GM19193 (cell line): ENCODE results near the gene TBC1D5.

Experiments used
- POLR2A ChIP-seq: IDR thresholded peaks from 4 replicates; pipeline ENCODE4 v1.6.1; 2011; ENCODE audit not compliant: insufficient read depth, insufficient read length; ENCODE audit errors: extremely low read depth

Gene TBC1D5

DNA sequence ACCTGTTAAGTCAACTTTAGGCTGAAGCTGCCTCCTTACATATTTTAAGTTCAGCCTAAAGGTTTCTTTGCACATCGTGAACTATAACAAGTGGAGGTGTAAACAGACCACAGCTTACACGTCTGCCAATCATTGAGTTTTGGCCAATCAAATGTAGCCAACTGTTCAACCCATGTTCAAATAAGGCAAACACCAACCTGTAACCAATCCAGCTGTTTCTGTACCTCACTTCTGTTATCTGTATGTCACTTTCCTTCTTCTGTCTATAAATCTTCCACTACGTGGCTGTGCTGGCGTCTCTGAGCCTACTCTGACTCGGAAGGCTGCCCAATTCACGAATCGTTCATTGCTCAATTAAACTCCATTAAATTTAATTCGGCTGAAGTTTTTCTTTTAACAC lies 356.0 kb downstream of the TBC1D5 start:
- no peak for TF ChIP-seq POLR2A

DNA sequence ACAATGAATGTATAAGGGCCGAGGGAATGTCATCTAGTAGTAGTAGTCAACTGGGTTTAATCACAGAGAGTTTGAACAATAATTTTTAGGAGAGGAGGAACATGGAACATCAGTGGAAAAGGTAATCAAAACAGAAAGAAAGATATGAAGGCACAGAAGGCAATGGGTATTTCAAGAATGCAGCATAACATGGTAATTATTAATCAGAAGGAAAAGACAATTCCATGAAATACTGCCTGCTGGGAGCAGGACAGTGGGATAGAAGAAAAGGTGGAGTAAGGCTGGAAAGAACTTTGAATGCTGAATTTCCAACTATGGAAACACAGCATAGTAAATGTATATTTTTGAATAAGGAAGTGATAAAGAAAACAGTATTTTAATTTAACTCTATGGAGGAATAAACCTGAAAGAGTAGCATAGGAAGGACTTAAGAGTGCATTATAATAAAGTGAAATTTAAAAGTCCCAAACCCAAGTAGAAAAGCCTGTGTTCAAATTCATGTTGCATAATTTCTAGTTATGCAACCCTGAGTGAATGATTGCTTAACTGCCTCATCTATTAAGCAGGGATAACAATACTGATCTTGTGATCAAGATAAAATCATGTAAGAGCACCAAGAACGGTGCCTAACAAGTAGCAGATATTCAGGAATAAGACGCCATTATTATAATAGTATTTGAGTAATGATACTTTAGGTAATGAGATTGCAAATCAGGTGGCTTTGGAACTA lies 357.7 kb downstream of the TBC1D5 start:
- no peak for TF ChIP-seq POLR2A

DNA sequence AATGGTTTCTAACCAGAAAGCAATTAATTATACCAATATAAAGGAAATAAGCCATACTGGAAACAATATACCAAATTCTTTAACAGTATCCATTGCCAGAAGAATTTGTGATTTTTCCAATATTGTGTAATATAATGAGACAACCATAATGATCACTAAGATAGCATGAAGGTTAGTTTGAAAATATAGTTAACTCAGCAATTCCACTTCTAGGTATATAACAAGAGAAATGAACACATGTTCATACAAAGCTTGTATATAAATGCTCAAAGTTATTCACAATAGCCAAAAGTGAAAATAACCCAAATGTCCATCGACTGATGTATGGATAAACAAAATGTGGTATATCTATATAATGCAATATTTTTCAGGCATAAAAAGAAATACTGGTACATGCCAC lies 369.1 kb downstream of the TBC1D5 start:
- TF ChIP-seq POLR2A = no peak

DNA sequence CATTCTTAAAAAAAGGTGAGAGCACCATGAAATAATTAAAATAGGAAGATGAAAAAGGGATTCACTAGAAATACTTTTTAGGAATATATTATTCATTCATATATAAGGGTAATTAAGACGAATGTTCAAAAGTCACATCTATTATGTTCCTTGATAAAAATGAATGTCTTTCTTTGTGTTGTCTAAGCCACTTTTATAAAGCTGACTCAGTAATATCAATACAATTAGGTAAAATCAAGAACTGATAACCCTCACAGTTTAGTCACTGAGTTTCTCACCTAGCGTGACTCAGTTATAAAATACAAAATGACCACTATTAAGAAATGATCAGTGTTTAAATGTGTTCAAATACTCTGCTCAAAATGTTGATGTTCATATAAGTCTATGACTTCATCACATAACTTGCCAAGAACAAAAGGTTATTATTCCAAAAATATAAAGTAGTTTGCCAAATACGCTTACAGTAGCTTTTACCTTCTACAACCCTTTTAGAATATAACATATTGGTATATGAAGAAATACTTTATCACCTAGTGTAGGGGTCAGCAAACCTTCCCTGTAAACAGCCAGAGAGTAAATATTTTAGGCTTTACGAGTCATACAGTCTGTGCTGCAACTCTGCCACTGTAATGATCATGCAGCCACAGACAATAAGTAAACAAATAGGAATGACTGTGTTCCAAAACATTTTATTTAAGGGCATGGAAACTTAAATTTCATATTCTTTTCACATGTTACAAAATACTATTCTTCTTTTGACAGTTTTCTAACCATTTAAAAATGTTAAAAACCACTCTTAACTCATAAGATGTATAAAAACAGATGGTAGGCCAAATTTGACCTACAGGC lies 369.8 kb downstream of the TBC1D5 start:
- TF ChIP-seq POLR2A = no peak

DNA sequence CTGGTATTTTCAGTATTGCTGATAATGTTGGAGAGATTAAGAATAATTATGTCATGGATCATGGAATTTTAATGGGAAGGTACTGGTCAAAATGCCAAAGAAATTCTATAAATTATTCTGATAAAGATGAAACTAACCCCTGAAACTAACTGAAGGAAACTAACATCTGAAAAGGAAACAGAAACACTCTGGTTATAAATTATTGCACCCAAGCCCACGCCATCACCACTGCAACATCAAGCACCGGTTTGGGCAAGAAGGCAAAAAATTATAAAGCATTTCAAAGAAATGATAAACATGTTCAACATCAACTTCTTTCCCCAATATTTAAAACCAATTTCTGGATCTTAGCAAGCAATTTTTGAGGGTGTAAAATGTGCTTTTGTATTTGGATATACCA lies 372.5 kb downstream of the TBC1D5 start:
- TF ChIP-seq POLR2A = no peak

DNA sequence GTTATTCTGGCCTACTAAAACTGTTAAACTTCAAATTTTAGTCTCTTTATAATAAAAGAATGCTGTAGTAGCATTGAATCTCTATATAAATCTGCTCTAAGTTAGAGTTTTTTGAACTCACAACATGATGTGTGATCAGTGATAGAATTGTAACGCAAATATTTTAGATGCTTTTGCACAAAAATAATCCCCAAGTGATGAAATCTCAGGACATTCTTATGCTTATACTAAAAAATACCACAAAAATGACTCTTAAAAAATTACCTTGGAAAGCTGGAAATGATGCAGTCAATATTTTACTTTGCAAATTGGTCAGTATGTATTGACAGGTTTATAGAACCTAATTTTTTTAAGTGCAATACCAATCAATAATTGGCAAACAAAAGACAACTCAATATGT lies 375.3 kb downstream of the TBC1D5 start:
- TF ChIP-seq POLR2A = no peak

DNA sequence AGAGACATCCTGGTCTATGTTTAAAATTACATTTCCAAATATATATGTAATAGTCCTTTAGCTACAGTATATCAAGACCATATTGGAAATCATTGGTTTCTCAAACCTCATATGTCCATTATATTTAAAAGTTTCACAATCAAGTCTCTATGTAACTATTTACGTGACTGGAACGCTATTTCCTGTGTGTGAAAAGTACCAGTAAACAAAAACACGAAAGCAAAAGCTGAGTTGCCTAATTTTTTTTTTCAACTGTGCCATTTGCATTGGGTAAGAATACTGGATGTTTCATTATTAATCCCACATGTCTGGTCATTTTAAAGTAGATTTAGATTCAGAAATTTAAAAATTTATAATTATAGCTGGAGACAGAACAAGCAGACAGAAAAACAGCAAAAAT lies 381.4 kb downstream of the TBC1D5 start:
- no peak for TF ChIP-seq POLR2A

DNA sequence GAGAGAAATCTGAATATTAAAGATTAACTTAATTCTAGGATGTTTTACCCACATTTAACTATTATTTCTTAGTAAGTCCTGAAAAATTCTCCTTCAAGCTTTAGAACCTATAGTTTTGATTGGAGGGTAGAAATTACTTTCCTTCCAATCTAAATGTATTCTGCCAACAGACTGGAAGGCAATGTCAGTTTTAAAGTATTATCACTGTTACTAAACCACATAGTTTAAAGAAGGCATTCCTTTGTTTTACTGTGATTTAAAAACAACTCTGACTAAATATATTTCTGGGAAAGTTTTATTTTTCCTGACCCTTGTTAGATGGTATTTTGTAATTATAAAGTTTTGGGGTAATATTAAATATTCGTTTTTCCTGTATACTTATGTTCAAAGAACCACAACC lies 382.5 kb downstream of the TBC1D5 start:
- TF ChIP-seq POLR2A = no peak

DNA sequence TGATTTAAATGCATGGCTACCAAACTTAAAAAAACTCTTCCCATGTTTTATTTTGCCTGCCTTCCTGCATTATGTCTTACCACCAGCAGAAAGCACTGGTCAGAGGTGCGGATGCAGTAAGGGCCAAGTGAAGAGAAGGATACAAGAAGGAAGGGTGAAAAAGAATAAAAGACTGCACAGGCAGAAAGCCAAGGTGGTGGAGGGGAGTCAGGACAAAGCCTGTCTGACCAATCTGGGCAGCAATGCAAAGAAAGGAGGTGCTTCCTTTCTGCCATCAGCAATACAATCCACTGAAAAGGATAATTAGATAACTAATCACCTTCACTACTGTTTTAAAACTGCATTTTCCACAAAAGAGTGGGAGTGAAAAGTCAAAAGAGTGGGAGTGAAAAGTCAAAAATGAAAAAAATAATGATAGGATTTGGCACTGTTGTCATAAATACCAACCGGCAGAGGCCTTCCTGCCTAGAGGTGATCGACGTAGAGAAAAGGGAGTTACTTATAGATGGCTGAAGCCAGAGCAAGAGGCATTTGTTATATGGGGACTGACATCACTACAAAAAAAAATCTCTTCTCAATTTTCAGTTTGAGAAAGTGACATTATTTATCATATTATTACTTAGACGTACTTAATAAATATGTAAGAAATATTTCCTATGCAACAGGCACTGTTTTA lies 385.3 kb downstream of the TBC1D5 start:
- TF ChIP-seq POLR2A = no peak

DNA sequence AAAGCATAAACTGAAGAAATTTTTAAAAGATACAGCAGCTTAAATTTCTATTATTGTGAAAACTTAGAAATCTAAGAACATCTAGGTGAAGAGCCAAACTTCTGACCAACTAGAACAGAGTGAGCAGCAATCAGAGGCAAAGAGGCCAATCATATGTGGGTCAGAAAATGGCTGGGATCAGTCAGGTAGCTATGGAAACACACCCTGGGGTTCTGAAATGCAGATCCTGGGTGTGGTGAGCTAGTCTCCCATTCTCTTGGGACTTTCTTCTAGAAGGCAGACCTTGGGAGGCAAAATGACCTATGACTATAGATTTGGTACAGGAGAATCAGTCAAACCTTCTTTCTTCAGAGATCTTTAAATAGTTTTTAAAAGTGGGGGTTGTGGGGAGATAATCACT lies 385.8 kb downstream of the TBC1D5 start:
- TF ChIP-seq POLR2A = no peak

DNA sequence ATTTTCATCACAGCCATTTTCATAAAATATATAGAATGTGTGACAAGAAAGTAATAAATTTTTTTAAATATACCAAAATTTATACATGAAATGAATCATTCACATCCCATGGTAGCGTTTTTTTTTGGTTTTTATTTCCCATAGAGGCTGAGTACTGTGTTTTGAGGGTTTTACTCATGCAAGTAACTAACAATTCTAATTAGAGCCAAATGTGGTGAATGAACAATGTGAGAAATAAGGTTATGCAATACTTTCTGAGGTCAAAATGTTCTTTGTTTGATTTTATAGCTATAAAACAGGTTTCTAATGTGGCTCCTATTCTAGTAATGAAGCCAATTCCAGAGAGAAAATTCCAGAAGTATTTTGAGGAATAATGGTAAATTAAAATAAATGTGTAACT lies 386.8 kb downstream of the TBC1D5 start:
- TF ChIP-seq POLR2A = no peak

DNA sequence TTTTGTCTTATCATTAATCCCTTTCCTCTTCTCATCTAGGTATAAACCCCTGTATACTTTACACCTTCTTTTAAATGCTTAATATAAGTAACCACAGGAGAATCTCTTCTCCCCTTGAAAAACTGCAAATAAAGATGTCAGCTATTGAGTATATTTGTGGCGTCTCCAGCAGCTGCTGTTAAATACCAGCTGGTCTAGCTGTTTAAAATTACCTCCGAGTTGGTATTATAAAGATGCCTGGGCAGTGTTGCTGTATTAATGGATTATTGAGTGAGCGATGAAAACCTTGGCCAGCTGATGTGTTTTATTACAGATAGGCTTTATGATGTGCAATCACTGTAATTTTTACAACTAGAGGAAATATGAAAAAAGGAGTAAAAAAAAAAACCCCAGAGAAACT lies 388.1 kb downstream of the TBC1D5 start:
- no peak for TF ChIP-seq POLR2A

DNA sequence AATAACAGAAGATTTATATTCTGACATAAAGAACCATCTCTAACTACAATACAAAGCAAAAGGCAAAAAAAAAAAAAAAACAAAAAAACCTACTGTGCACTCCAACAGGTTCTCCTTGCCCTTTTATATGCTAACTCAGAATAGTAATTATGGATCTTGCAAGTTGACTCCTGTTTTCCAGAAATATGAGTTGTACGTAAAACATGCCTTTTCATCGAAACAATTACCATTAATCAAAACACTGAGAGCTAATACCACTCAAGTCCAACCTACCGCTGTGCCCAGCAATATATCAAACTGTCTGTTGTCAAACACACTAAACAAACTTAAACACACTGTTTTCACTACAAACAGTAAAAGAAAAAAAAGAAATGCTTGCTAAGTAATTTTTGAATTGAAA lies 389.8 kb downstream of the TBC1D5 start:
- TF ChIP-seq POLR2A = no peak

DNA sequence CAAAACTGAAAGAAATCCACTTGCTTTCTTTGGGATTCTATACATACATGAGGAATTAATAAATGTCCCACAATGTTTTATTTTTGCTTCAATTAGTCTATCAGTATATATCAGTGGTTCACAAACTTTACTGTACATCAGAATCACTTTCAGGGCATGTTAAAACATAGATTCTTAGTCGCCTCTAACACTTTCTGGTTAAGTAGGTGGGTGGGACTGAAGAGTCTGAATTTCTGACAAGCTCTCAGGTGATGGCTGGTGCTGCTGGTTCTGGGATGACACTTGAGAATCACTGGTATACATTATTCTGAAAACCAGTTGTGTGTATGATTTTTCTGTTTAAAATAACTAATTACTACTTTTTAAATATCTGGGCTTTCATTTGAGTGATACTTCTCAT lies 393.3 kb downstream of the TBC1D5 start:
- no peak for TF ChIP-seq POLR2A

DNA sequence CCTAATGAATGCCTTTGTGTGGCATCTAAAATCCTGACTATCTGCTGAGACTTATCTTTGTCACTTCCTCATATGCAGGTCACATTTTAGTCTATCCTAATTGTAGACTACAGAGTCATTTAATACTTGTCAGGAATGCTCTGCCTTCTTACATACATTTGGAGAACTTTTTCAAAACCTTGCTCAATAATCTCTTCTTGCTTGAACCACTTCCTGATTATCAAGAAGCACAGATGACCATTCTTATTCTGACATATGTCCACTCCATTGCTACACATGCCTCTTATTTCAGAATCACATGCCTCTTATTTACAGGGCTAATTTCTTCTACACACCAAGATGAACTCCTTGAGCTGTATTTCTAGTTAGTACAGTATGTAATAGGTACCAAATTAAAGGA lies 400.3 kb downstream of the TBC1D5 start:
- no peak for TF ChIP-seq POLR2A

DNA sequence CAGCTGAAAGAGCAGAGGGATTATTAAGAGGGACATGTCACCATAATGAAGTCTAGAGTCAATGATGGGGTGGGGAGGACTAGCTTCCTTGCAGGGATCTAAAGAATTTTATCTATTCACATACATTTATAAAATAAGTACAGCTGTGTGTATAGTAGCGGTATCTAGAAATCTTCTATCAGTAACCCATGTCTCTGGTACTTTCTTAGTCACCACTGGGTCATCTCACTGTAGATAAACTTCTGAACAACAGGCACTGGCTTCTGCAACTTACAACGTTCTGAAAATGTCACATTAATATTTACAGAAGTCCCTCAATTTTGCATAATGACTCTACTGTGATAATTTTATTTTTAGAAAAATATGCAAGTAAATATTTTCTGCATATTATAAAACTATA lies 401.7 kb downstream of the TBC1D5 start:
- TF ChIP-seq POLR2A = no peak
